ENCODE results near the gene ZNF865.

The ZNF865 gene

DNA sequence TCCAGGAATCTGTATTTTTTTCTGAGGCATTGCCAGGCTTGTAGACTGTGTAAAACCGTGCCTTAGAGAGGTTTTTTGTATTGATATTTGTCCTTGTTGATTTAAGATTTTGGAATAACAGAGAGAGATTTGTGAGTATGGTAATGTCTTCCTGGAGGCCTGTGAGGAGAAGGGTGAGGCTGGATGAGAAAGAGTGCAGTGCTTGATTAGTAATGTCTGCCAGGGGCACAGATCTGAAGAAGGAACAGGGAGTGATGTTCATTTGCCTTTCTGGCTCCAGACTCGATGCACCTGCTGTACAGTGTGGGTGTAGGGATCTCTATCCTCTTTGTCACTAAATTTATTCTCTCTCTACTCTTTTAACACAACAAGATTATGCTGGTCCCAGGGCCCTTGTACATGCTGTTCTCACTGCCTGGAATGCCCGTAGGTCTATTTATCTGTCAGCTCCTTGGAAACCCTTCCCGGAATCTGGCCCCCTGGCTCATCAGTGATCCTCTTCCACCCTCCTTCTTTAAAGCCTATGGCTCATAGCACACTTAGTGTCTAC is 10.4 kb upstream of the ZNF865 start:
- H3K27ac Mint-ChIP-seq = no peak overlapping the region
- no peaks in the 10 kb centered on the region for H3K27me3 Mint-ChIP-seq (ENCODE audit: low read depth)
- peaks cover 8% of the 10 kb centered on the region for H3K4me1 Mint-ChIP-seq (ENCODE audit: low read depth)
- H3K4me3 Mint-ChIP-seq = no peak overlapping the region
- H3K36me3 Mint-ChIP-seq (ENCODE audit: low read depth) = peaks cover 38% of the 10 kb centered on the region
- no peaks in the 10 kb centered on the region for H3K9me3 Mint-ChIP-seq
- no peak for DNase-seq (ENCODE audit: low spot score)

DNA sequence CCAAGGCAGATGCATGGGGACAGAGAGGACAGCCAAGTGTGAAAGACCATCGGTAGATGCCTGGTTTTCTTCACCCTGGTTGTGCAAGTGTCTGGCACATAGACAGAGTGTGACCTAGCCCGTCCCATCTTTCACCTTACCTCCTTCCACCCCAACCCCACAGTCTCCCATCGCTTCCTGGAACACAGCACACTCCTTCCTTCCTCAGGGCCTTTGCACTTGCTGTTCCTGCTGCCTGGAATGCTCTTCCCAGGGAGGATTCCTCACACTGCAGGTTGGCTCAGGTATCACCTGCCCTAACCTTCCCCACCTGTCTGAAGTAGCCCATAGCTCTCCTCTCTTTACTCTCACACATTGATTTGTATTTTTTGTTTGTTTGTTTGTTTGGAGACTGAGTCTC is 9.1 kb upstream of the ZNF865 start:
- DNase-seq (ENCODE audit: low spot score) = no peak
- Mint-ChIP-seq H3K4me1 (ENCODE audit: low read depth) (peaks cover 12% of the 10 kb centered on the region), H3K9me3 (no peaks in the 10 kb centered on the region), H3K27ac (no peak overlapping the region), H3K36me3 (ENCODE audit: low read depth) (peaks cover 37% of the 10 kb centered on the region), H3K27me3 (ENCODE audit: low read depth) (no peaks in the 10 kb centered on the region), H3K4me3 (no peak overlapping the region)

DNA sequence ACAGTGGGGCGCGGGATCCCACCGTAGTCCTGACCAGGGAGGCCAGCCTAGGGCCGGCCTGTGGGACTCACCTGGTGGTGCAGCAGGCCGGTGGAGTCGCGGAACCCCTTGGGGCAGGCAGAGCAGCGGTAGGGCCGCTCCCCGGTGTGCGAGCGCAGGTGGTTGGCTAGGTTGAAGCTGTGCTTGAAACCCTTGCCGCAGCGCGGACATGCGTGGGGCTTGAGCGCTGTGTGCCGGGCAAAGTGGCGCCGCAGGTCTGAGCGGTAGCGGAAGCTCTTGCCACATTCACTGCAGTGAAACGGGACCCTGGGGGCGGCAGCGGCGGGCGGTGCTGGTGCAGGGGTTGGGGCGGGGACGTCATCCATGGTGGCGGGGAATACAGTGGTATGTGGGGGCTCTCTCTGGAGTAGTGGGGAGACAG is 7.9 kb upstream of the ZNF865 start:
- Mint-ChIP-seq H3K9me3 (no peaks in the 10 kb centered on the region), H3K4me1 (ENCODE audit: low read depth) (peaks cover 17% of the 10 kb centered on the region), H3K27ac (no peak overlapping the region)

DNA sequence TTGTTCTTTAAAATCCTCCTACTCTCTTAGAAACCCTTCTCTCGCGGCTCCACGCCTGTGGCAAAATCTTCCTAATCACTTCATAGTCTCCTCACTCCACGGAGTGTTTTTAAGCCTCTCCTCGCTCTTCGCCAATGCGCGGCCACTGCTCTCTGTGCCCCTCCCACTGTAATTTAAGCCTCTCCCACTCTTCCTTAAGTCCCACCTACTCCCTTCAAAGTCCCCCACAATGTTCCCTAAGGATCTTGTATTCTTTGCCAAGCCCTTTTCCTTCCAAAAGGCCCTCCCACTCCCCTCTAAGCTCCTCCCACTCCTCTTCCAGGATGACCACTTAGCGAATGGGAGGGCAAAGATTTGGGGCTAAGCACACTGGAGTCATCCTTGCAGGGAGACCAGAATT is 7.4 kb upstream of the ZNF865 start:
- no peaks in the 10 kb centered on the region for H3K9me3 Mint-ChIP-seq
- DNase-seq (ENCODE audit: low spot score) = no peak
- H3K27ac Mint-ChIP-seq = no peak overlapping the region
- H3K27me3 Mint-ChIP-seq (ENCODE audit: low read depth) = no peaks in the 10 kb centered on the region
- no peak overlapping the region for H3K4me3 Mint-ChIP-seq
- peaks cover 32% of the 10 kb centered on the region for H3K36me3 Mint-ChIP-seq (ENCODE audit: low read depth)
- peaks cover 17% of the 10 kb centered on the region for H3K4me1 Mint-ChIP-seq (ENCODE audit: low read depth)

More for the DNA sequence above, 7.9 kb upstream of the ZNF865 start:
- H3K36me3 Mint-ChIP-seq (ENCODE audit: low read depth) = peaks cover 32% of the 10 kb centered on the region
- no peaks in the 10 kb centered on the region for H3K27me3 Mint-ChIP-seq (ENCODE audit: low read depth)
- no peak overlapping the region for H3K4me3 Mint-ChIP-seq
- no peak for DNase-seq (ENCODE audit: low spot score)

DNA sequence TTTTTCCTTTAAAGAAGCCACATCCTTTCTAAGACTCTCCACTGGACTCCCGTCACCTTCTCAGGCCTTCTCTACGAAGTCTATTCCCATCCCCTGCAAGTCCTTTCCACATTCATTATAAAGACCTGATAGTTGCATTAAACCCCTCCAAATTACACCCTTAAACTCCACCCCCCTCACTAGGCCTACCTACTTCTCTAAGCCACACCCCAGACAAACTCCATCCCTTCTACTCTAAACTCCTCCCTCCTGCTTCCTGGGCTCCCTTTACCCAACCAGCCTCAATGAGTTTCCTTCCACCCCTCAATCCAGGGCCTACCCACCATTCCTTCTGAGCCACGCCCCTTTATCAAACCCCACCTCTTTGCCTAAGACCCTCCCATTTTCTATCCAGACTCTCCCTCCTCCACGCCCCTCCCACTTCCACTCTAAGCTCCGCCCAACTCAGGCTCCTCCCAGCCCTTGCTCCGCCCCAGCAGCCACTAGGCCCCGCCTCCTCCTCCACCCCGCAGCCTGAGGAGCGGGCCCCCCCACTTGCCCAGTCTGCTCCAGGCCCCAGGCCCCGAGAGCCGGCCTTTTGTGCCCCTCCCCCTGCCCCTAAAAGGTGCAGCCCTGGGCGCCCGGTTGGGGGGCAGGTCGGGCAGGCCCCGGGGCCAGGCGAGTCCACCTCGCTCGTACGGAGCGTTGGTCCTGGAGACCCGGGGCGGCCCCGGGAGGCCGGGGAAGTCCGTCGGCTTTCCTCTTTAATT is 6.6 kb upstream of the ZNF865 start:
- no peaks in the 10 kb centered on the region for H3K9me3 Mint-ChIP-seq
- peaks cover 22% of the 10 kb centered on the region for H3K4me1 Mint-ChIP-seq (ENCODE audit: low read depth)
- no peaks in the 10 kb centered on the region for H3K27me3 Mint-ChIP-seq (ENCODE audit: low read depth)
- peaks cover 37% of the 10 kb centered on the region for H3K36me3 Mint-ChIP-seq (ENCODE audit: low read depth)
- H3K4me3 Mint-ChIP-seq = peak overlapping the region; percentile 97
- DNase-seq (ENCODE audit: low spot score) = peak; percentile 90
- peak overlapping the region; percentile 99 for H3K27ac Mint-ChIP-seq

DNA sequence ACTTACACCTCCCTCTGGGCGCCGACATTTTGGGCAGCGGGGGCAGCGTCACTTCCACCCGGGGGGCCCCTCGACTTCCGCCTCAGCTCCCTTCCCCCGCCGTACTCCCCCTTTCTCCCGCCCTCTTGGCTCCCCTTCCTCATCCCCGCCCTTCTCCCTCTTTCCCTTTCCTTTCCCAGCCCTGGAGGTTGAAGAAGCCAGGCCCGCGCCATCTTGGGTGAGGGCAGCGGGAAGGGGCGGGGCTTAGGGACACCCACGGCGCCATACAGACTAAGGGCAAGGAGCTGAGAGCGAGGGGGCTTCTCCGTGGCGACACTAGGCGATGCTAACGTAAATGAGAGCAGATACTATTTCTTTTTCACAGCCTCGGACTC is 6.0 kb upstream of the ZNF865 start, which contains the start of gene FIZ1:
Gene FIZ1, minus strand, starts transcription at position 50 of the 374 bp plus-strand sequence. CDS start 1,652 bp downstream, outside the sequence.
- Mint-ChIP-seq H3K9me3 (no peaks in the 10 kb centered on the region), H3K27ac (peak within 1 kb of the TSS; percentile 99), H3K4me3 (peak within 1 kb of the TSS; percentile 97), H3K4me1 (ENCODE audit: low read depth) (peaks cover 23% of the 10 kb centered on the region), H3K36me3 (ENCODE audit: low read depth) (peaks cover 37% of the 10 kb centered on the region), H3K27me3 (ENCODE audit: low read depth) (no peaks in the 10 kb centered on the region)
- peak; percentile 96 for DNase-seq (ENCODE audit: low spot score)

DNA sequence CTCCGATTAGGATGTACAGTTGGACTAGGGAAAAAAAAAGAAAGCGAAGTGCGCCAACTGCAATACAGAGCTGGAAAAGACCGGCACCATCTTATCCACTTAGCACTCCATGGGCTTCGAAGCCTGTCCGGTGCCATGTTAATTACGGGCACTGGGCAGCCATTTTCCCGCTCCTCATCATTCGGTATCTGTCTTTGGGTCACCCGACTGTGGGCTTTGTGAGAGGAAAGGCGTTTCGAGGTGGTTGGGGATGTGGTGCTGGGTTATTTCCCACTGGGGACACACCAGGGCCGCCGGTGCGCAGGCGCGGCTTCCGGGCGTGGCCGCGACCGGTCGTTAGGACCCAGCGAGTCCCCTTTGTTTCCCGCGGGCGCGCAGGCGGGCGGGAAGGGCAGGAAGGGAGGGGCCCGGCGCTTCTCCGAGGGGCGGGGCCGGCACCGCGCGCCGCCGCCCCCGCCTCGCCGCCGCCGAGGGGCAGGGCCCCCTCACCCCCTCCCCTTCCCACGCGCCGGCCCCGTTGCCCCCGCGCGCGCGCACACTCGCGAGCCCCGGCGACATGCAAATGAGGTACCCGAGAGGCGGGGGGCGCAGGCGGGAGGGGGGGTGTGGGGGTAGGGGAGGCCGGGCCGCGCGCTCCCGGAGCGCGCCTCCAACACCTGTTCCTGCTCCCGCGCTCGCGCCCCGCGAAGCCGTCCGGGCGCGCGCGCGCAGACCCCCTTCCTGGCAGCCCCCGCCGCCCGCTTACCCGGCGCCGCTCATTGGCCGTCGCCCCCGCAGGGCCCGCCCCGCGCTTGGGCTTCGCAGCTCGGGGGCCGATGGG is 5.4 kb upstream of the ZNF865 start, which contains the start of gene ZNF524:
Gene ZNF524, plus strand, starts transcription at position 447 of the 820 bp plus-strand sequence. CDS start 1,825 bp downstream, outside the sequence.
- H3K9me3 Mint-ChIP-seq = no peaks in the 10 kb centered on the region
- peaks cover 28% of the 10 kb centered on the region for H3K4me1 Mint-ChIP-seq (ENCODE audit: low read depth)
- peak; percentile 87 for DNase-seq (ENCODE audit: low spot score)

DNA sequence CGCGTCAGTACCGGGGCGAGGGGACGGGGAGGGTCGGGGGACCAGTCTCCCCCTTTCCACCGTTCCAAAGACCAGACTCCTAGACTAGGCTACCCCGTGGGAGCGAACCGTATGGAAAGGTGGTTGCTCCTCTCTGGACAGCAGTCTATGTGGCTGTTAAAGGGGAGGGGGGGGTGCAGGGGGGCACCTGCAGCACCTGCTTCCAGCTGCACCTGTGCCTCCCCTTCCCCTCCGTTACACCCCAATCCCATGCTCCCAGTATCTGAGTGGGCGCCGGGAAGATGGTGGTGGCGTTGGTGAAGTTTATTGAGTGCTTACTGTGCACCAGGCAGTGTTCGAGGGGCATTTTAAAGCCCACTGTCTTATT is 4.8 kb upstream of the ZNF865 start:
- peaks cover 26% of the 10 kb centered on the region for H3K36me3 Mint-ChIP-seq (ENCODE audit: low read depth)
- DNase-seq (ENCODE audit: low spot score) = no peak
- H3K9me3 Mint-ChIP-seq = no peaks in the 10 kb centered on the region
- peak overlapping the region; percentile 85 for H3K27ac Mint-ChIP-seq
- peaks cover 28% of the 10 kb centered on the region for H3K4me1 Mint-ChIP-seq (ENCODE audit: low read depth)
- H3K27me3 Mint-ChIP-seq (ENCODE audit: low read depth) = no peaks in the 10 kb centered on the region
- H3K4me3 Mint-ChIP-seq = peak overlapping the region; percentile 92

More for the DNA sequence above, 5.4 kb upstream of the ZNF865 start, which contains the start of gene ZNF524:
- peak within 1 kb of the TSS; percentile 99 for H3K27ac Mint-ChIP-seq
- peaks cover 32% of the 10 kb centered on the region for H3K36me3 Mint-ChIP-seq (ENCODE audit: low read depth)
- no peaks in the 10 kb centered on the region for H3K27me3 Mint-ChIP-seq (ENCODE audit: low read depth)
- peak within 1 kb of the TSS; percentile 97 for H3K4me3 Mint-ChIP-seq

DNA sequence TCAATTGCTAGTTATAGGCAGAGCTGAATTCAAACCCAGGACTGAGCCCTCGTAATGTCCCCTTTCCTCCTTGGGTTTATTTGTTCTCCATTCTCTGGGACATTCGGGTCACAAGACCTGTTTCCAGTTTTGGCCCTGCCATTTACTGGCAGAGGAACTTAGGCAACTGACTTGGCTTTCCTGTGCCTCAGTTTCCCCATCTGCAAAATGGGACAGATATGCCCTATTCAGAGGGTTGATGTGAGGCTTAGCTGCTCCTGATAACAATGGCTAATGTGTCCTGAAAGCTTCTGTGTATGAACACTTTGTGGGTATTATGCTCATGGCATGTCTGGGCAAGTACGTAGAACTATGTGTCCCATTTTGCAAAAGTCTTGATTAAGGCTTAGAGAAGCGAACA is 4.4 kb upstream of the ZNF865 start:
- Mint-ChIP-seq H3K27me3 (ENCODE audit: low read depth) (no peaks in the 10 kb centered on the region), H3K27ac (peak overlapping the region; percentile 85), H3K4me1 (ENCODE audit: low read depth) (peaks cover 29% of the 10 kb centered on the region), H3K36me3 (ENCODE audit: low read depth) (peaks cover 22% of the 10 kb centered on the region), H3K4me3 (peak overlapping the region; percentile 92), H3K9me3 (no peaks in the 10 kb centered on the region)
- no peak for DNase-seq (ENCODE audit: low spot score)

DNA sequence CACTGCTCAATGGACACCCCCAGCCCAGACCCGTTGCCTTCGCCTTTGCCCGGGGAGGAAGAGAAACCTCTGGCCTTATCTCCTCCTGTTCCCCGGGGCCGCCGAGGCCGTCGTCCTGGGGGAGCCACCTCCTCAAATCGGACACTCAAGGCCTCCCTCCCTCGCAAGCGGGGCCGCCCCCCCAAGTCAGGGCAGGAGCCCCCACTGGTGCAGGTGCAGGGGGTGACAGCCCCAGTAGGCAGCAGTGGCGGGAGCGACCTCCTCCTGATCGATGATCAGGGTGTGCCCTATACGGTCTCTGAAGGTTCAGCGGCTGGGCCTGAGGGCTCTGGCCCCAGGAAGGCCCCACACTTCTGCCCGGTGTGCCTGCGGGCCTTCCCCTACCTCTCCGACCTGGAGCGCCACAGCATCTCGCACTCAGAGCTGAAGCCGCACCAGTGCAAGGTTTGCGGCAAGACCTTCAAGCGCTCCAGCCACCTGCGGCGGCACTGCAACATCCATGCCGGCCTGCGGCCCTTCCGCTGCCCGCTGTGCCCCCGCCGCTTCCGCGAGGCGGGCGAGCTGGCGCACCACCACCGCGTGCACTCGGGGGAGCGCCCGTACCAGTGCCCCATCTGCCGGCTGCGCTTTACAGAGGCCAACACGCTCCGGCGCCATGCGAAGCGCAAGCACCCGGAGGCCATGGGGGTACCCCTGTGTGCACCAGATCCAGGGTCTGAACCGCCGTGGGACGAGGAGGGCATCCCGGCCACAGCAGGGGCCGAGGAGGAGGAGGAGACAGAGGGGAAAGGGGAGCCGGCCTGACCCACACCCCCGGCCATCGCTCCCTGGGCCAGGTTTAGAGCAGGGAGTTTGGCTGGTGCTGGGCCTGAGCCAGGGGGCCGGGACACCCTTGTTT is 3.1 kb upstream of the ZNF865 start:
- H3K27me3 Mint-ChIP-seq (ENCODE audit: low read depth) = no peaks in the 10 kb centered on the region
- H3K27ac Mint-ChIP-seq = no peak overlapping the region
- peak overlapping the region; percentile 92 for H3K4me3 Mint-ChIP-seq
- no peaks in the 10 kb centered on the region for H3K9me3 Mint-ChIP-seq
- DNase-seq (ENCODE audit: low spot score) = no peak
- peaks cover 39% of the 10 kb centered on the region for H3K4me1 Mint-ChIP-seq (ENCODE audit: low read depth)
- H3K36me3 Mint-ChIP-seq (ENCODE audit: low read depth) = peaks cover 18% of the 10 kb centered on the region

DNA sequence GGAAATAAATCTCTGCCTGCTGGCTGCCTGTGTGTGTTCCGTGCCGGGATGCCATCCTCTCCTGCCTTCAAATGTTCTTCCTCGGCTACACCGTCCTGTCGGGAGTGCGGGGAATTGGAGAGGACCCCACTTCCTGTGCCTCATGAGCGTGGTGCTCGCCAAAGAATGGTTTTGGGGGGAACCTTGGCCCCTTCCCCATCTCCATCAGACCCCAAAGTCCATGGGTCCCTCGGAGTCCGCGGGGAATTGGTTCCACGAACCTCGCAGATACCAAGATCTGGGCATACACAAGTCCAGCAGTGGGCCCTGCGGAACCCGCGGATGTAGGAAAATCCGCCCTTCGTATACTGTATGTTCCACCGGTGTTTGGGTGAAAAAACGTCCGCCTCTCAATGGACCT is 2.3 kb upstream of the ZNF865 start:
- H3K4me3 Mint-ChIP-seq = peak overlapping the region; percentile 47
- H3K27me3 Mint-ChIP-seq (ENCODE audit: low read depth) = no peaks in the 10 kb centered on the region
- peaks cover 41% of the 10 kb centered on the region for H3K4me1 Mint-ChIP-seq (ENCODE audit: low read depth)
- peaks cover 22% of the 10 kb centered on the region for H3K36me3 Mint-ChIP-seq (ENCODE audit: low read depth)
- H3K9me3 Mint-ChIP-seq = no peaks in the 10 kb centered on the region
- no peak overlapping the region for H3K27ac Mint-ChIP-seq
- DNase-seq (ENCODE audit: low spot score) = no peak

DNA sequence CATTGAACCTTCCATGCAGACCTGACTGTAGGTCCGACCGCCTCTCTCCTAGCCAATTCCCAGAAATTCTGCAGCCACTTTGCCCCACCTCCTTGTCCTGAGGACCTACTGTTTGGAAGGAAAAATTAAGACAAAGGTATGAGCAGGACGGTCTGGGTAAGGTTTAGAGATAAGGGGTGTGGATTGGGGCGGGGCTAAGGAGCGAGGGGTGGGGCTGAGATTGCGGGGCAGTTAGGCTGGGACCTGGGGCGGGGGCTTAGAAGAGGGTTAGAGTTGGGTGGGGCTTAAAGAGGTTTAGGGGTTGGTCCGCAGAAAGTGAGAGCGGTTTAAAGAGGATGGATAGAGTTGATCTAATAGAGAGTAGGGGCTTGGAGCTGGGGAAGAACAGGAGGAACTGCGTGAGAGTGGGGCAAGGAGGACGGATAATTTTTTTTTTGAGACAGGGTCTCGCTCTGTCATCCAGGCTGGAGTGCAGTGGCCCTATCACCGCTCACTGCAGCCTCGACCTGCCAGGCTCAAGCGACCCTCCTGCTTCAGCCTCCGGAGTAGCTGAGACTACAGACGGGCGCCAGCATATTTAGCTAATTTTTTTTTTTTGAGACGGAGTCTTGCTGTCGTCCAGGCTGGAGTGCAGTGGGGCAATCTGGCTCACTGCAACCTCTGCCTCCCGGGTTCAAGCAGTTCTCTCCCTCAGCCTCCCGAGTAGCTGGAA is 1.7 kb upstream of the ZNF865 start:
- Mint-ChIP-seq H3K9me3 (no peaks in the 10 kb centered on the region), H3K4me3 (peak overlapping the region; percentile 47), H3K4me1 (ENCODE audit: low read depth) (peaks cover 40% of the 10 kb centered on the region), H3K27ac (no peak overlapping the region), H3K27me3 (ENCODE audit: low read depth) (no peaks in the 10 kb centered on the region), H3K36me3 (ENCODE audit: low read depth) (peaks cover 22% of the 10 kb centered on the region)
- DNase-seq (ENCODE audit: low spot score) = no peak

DNA sequence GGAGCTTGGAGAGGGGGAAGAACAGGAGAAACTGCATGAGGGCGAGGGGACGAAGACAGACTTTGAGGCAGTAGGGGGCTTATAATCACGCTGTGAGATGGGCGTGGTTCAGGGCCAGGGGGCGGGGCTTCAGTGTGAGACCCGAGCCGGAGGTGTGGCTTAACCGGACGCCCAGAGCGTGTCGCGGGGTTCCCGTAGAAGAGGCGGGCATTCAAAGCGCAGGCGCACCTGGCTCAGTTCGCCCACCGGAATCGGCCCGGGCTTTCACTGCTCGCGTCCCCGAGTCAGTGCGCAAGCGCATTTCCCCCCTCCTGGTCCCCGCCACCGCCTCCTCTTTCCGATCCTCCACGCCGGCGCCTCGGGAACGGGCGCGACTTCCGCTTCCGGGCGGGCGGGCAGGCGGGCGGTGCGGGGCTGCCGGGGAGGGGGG is 225 bp upstream of the ZNF865 start:
- Mint-ChIP-seq H3K36me3 (ENCODE audit: low read depth) (peaks cover 30% of the 10 kb centered on the region), H3K27ac (peak overlapping the region; percentile 95), H3K27me3 (ENCODE audit: low read depth) (no peaks in the 10 kb centered on the region), H3K4me3 (peak overlapping the region; percentile 83), H3K9me3 (no peaks in the 10 kb centered on the region), H3K4me1 (ENCODE audit: low read depth) (peaks cover 38% of the 10 kb centered on the region)
- peak; percentile 100 for DNase-seq (ENCODE audit: low spot score)

All from T-helper 2 cell treated with Interferon-gamma antibody and Interleukin-4, amounts not matched to agents 5 μg/mL and 100 μg/mL, for 36 hours (primary cell).